ENCODE data around the gene NUDT22.

DNA sequence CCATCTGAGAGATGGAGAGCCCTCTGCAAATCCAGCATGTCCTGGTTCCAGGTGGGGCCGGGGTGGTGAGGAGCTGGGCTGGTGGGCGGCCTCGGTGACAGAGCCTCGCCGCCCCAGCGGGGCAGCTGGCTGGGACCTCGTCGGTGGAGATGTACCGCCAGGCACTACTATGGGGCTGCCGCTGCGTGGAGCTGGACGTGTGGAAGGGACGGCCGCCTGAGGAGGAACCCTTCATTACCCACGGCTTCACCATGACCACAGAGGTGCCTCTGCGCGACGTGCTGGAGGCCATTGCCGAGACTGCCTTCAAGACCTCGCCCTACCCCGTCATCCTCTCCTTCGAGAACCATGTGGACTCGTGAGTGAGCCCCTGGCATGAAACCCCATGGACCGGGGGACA lies 32.3 kb downstream of the NUDT22 start:
- TF ChIP-seq CBX8 (IDR thresholded peaks at IDR 0.05), result no peak
- TF ChIP-seq, protein P1, sequence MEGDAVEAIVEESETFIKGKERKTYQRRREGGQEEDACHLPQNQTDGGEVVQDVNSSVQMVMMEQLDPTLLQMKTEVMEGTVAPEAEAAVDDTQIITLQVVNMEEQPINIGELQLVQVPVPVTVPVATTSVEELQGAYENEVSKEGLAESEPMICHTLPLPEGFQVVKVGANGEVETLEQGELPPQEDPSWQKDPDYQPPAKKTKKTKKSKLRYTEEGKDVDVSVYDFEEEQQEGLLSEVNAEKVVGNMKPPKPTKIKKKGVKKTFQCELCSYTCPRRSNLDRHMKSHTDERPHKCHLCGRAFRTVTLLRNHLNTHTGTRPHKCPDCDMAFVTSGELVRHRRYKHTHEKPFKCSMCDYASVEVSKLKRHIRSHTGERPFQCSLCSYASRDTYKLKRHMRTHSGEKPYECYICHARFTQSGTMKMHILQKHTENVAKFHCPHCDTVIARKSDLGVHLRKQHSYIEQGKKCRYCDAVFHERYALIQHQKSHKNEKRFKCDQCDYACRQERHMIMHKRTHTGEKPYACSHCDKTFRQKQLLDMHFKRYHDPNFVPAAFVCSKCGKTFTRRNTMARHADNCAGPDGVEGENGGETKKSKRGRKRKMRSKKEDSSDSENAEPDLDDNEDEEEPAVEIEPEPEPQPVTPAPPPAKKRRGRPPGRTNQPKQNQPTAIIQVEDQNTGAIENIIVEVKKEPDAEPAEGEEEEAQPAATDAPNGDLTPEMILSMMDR (IDR thresholded peaks at IDR 0.05), result no peak
- TF ChIP-seq, protein P2, sequence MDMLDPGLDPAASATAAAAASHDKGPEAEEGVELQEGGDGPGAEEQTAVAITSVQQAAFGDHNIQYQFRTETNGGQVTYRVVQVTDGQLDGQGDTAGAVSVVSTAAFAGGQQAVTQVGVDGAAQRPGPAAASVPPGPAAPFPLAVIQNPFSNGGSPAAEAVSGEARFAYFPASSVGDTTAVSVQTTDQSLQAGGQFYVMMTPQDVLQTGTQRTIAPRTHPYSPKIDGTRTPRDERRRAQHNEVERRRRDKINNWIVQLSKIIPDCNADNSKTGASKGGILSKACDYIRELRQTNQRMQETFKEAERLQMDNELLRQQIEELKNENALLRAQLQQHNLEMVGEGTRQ (IDR thresholded peaks at IDR 0.05), result no peak
- TF ChIP-seq CHD4 (IDR thresholded peaks at IDR 0.05; ENCODE audit: borderline replicate concordance), result no peak
- TF ChIP-seq, protein P3, sequence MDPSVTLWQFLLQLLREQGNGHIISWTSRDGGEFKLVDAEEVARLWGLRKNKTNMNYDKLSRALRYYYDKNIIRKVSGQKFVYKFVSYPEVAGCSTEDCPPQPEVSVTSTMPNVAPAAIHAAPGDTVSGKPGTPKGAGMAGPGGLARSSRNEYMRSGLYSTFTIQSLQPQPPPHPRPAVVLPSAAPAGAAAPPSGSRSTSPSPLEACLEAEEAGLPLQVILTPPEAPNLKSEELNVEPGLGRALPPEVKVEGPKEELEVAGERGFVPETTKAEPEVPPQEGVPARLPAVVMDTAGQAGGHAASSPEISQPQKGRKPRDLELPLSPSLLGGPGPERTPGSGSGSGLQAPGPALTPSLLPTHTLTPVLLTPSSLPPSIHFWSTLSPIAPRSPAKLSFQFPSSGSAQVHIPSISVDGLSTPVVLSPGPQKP (IDR thresholded peaks at IDR 0.05; ENCODE audit: low read depth, low read length), result no peak
